Panc1 (cell line): ENCODE data around the gene ARHGEF40.
A peak's percentile ranks its signal among the peaks of the same experiment; 100 is the strongest.

ENCODE experiments used
- SIN3A ChIP-seq: IDR thresholded peaks from 2 replicates; pipeline ENCODE4 v1.6.1; 2012; ENCODE audit warnings: low read depth, mild to moderate bottlenecking, low read length, moderate library complexity, borderline replicate concordance; ENCODE audit not compliant: insufficient read depth
- TF ChIP-seq, protein P1 (sequence below): fragments of 450-650 bp; IDR thresholded peaks from 2 replicates; pipeline ENCODE4 v1.5.1; 2017; ENCODE audit warnings: mild to moderate bottlenecking
- TF ChIP-seq, protein P2 (sequence below), 2 experiments: IDR thresholded peaks; 2 replicates each; pipeline ENCODE4 v1.6.1; 2011 to 2012; ENCODE audit warnings: low read depth in 2 of 2, control low read depth in 1 of 2, low read length in 1 of 2, mild to moderate bottlenecking in 1 of 2, moderate library complexity in 1 of 2; ENCODE audit not compliant: insufficient read depth in 1 of 2

DNA sequence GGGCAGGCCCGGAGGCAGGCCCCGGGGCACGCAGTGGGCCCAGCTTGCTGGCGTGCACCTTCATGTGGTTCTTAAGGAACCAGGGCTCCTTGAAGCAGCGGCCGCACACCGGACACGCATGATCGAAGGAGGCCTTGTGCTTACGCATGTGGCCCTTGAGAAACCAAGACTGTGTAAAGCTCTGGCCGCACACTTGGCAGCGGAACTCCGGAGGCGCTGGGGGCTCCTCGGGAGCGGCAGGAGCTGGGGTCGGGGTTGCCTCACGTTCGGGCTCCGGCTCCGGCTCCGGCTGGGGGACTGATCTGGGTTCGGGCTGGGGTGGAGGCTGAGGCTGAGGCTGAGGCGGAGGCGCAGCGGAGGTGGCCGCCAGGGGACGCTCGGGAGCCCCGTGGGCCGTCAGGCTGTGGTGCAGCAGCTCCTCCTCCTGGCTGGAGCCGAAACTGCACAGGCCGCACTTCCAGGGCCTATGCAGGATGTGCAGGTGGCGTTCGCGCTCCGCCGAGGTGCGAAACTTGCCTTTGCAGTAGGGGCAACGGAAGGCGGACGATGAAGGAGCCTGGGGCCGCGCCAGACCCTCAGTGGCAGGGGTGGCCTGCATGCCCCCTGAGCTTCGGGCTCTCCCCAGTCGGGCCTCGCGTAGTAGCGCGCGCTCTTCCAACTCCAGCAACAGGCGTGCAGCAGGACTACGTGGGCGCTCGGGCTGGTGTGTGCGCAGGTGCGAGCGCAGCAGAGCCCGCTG lies 22.3 kb downstream of the ARHGEF40 start:
- TF ChIP-seq, protein P1, sequence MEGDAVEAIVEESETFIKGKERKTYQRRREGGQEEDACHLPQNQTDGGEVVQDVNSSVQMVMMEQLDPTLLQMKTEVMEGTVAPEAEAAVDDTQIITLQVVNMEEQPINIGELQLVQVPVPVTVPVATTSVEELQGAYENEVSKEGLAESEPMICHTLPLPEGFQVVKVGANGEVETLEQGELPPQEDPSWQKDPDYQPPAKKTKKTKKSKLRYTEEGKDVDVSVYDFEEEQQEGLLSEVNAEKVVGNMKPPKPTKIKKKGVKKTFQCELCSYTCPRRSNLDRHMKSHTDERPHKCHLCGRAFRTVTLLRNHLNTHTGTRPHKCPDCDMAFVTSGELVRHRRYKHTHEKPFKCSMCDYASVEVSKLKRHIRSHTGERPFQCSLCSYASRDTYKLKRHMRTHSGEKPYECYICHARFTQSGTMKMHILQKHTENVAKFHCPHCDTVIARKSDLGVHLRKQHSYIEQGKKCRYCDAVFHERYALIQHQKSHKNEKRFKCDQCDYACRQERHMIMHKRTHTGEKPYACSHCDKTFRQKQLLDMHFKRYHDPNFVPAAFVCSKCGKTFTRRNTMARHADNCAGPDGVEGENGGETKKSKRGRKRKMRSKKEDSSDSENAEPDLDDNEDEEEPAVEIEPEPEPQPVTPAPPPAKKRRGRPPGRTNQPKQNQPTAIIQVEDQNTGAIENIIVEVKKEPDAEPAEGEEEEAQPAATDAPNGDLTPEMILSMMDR: peak; percentile 100
- TF ChIP-seq, protein P2, sequence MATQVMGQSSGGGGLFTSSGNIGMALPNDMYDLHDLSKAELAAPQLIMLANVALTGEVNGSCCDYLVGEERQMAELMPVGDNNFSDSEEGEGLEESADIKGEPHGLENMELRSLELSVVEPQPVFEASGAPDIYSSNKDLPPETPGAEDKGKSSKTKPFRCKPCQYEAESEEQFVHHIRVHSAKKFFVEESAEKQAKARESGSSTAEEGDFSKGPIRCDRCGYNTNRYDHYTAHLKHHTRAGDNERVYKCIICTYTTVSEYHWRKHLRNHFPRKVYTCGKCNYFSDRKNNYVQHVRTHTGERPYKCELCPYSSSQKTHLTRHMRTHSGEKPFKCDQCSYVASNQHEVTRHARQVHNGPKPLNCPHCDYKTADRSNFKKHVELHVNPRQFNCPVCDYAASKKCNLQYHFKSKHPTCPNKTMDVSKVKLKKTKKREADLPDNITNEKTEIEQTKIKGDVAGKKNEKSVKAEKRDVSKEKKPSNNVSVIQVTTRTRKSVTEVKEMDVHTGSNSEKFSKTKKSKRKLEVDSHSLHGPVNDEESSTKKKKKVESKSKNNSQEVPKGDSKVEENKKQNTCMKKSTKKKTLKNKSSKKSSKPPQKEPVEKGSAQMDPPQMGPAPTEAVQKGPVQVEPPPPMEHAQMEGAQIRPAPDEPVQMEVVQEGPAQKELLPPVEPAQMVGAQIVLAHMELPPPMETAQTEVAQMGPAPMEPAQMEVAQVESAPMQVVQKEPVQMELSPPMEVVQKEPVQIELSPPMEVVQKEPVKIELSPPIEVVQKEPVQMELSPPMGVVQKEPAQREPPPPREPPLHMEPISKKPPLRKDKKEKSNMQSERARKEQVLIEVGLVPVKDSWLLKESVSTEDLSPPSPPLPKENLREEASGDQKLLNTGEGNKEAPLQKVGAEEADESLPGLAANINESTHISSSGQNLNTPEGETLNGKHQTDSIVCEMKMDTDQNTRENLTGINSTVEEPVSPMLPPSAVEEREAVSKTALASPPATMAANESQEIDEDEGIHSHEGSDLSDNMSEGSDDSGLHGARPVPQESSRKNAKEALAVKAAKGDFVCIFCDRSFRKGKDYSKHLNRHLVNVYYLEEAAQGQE (IDR thresholded peaks at IDR 0.05; ENCODE audit: insufficient read depth in 1 of 2, low read depth in 2 of 2, low read length in 1 of 2): peak in 1 of 2 experiments; percentile 69; a peak in 2 of 4 replicates
- no peak for TF ChIP-seq SIN3A
